Measurements from ENCODE around the gene ROBO1.

ROBO1 gene

GRCh38 chr3:78825118-78825857, 942.5 kb downstream of the ROBO1 start:
- no peak for DNase-seq

GRCh38 chr3:78823859-78824258, 943.9 kb downstream of the ROBO1 start:
- DNase-seq = no peak

GRCh38 chr3:78823434-78823833, 944.4 kb downstream of the ROBO1 start:
- no peak for DNase-seq

GRCh38 chr3:78822726-78823125, 945.1 kb downstream of the ROBO1 start:
- DNase-seq = no peak

- no peak for DNase-seq
Measured at GRCh38 chr3:78820542-78820941, 947.3 kb downstream of the ROBO1 start.

- no peak for DNase-seq
Measured at GRCh38 chr3:78818161-78818985, 949.4 kb downstream of the ROBO1 start.

GRCh38 chr3:78814893-78815562, 952.8 kb downstream of the ROBO1 start:
- no peak for DNase-seq

GRCh38 chr3:78812166-78812565, 955.6 kb downstream of the ROBO1 start:
- no peak for DNase-seq

GRCh38 chr3:78809966-78810365, 957.8 kb downstream of the ROBO1 start:
- no peak for DNase-seq

GRCh38 chr3:78804251-78805037, 963.4 kb downstream of the ROBO1 start:
- DNase-seq = no peak

GRCh38 chr3:78802562-78802930, 965.3 kb downstream of the ROBO1 start:
- no peak for DNase-seq

- no peak for DNase-seq
Measured at GRCh38 chr3:78801926-78802561, 965.8 kb downstream of the ROBO1 start.

GRCh38 chr3:78799681-78800080, 968.1 kb downstream of the ROBO1 start:
- DNase-seq = no peak

- DNase-seq = no peak
Measured at GRCh38 chr3:78798266-78798832, 969.4 kb downstream of the ROBO1 start.

GRCh38 chr3:78794431-78794830, 973.4 kb downstream of the ROBO1 start:
- no peak for DNase-seq

GRCh38 chr3:78792733-78793132, 975.1 kb downstream of the ROBO1 start:
- no peak for DNase-seq

GRCh38 chr3:78792212-78792611, 975.6 kb downstream of the ROBO1 start:
- DNase-seq = no peak

- no peak for DNase-seq
Measured at GRCh38 chr3:78791753-78792152, 976.0 kb downstream of the ROBO1 start.

GRCh38 chr3:78788839-78789238, 979.0 kb downstream of the ROBO1 start:
- DNase-seq = no peak

- DNase-seq = no peak
Measured at GRCh38 chr3:78785004-78785403, 982.8 kb downstream of the ROBO1 start.

GRCh38 chr3:78781351-78781750, 986.4 kb downstream of the ROBO1 start:
- no peak for DNase-seq

All from CD4-positive, alpha-beta T cell treated with Interleukin-12 subunit alpha and Interleukin-12 subunit beta, for 1 hour (primary cell).